KG1 (cell line): ENCODE data around the gene P2RY13.

Source experiments
- DNase-seq: peaks from one replicate; lab custom pipeline; 2025; lab: John Stamatoyannopoulos, UW

The P2RY13 gene

GRCh38 chr3:151320131-151320530, 9.2 kb downstream of the P2RY13 start:
- DNase-seq: no peak

GRCh38 chr3:151319628-151320027, 9.7 kb downstream of the P2RY13 start:
- DNase-seq: no peak

GRCh38 chr3:151318991-151319390, 10.4 kb downstream of the P2RY13 start:
- no peak for DNase-seq

- DNase-seq: no peak
Observed at GRCh38 chr3:151318313-151318712, 11.0 kb downstream of the P2RY13 start.

- DNase-seq: no peak
Observed at GRCh38 chr3:151316267-151316991, 12.9 kb downstream of the P2RY13 start, which contains the start of gene GPR87. TSS of gene GPR87 (minus strand) at chr3:151316820. CDS start at chr3:151300100, 16,720 bp downstream.

GRCh38 chr3:151315846-151316245, 13.5 kb downstream of the P2RY13 start:
- DNase-seq: no peak

GRCh38 chr3:151315136-151315535, 14.2 kb downstream of the P2RY13 start:
- DNase-seq: no peak

- DNase-seq: no peak
Observed at GRCh38 chr3:151314593-151314992, 14.8 kb downstream of the P2RY13 start.

- DNase-seq: no peak
Observed at GRCh38 chr3:151314137-151314536, 15.2 kb downstream of the P2RY13 start.

- no peak for DNase-seq
Observed at GRCh38 chr3:151312972-151313371, 16.4 kb downstream of the P2RY13 start.

- no peak for DNase-seq
Observed at GRCh38 chr3:151309566-151309965, 19.8 kb downstream of the P2RY13 start.

GRCh38 chr3:151307583-151308488, 21.5 kb downstream of the P2RY13 start:
- no peak for DNase-seq

- DNase-seq: no peak
Observed at GRCh38 chr3:151307131-151307530, 22.2 kb downstream of the P2RY13 start.

- no peak for DNase-seq
Observed at GRCh38 chr3:151306168-151306810, 23.1 kb downstream of the P2RY13 start.

- DNase-seq: no peak
Observed at GRCh38 chr3:151305775-151306151, 23.6 kb downstream of the P2RY13 start.

- no peak for DNase-seq
Observed at GRCh38 chr3:151305060-151305774, 24.1 kb downstream of the P2RY13 start.

GRCh38 chr3:151303751-151304150, 25.6 kb downstream of the P2RY13 start:
- no peak for DNase-seq

GRCh38 chr3:151301787-151302186, 27.6 kb downstream of the P2RY13 start:
- no peak for DNase-seq

GRCh38 chr3:151300539-151300938, 28.8 kb downstream of the P2RY13 start:
- no peak for DNase-seq

- DNase-seq: no peak
Observed at GRCh38 chr3:151299006-151299405, 30.3 kb downstream of the P2RY13 start.

- no peak for DNase-seq
Observed at GRCh38 chr3:151297429-151297828, 31.9 kb downstream of the P2RY13 start.

GRCh38 chr3:151296226-151296625, 33.1 kb downstream of the P2RY13 start:
- DNase-seq: no peak
